CD4-positive, alpha-beta T cell (primary cell): Measurements from ENCODE around the gene MRGPRX4. TPM values are rescaled to one million over a fixed set of nuclear protein-coding genes. Genes with fewer than 3 reads are reported as not detected.
"Not testable (repeated sequence)": the region's sequence is repeated elsewhere in the genome, so short reads cannot be mapped to it uniquely, and the experiment has no call there.

Experiments used
- ATAC-seq: fragments of 200-7000 bp; cut with Tn5 transposase; one replicate; pipeline ENCODE4 v1.10.0; 2022; ENCODE audit warnings: mild to moderate bottlenecking; ENCODE audit not compliant: poor library complexity
- CTCF ChIA-PET: fragments of 350-600 bp; sonication (Branson Sonifier 250); formaldehyde crosslinking; loops from one replicate; lab custom pipeline; 2021; ENCODE audit warnings: antibody characterized with exemption, inconsistent platforms; lab: Charles Lee
- POLR2A ChIA-PET: fragments of 350-600 bp; sonication (Branson Sonifier 250); formaldehyde crosslinking; loops from one replicate; lab custom pipeline; 2021; ENCODE audit warnings: antibody characterized with exemption, inconsistent platforms; lab: Charles Lee
- DNase-seq, 14 experiments: peaks; one replicate each; pipeline ENCODE4 v3.0.0-alpha.2; 2013 to 2020; ENCODE audit warnings: mixed read lengths in 2 of 14
- H3K27ac ChIP-seq, 2 donors: one replicate each; pipeline versions ENCODE4 v1.5.1 to v1.7.0; 2013; ENCODE audit warnings: low read length in 2 of 2, low read depth in 1 of 2, mild to moderate bottlenecking in 1 of 2
- H3K27me3 ChIP-seq, 2 experiments: 1 replicate in 1 of 2; 2 replicates in 1 of 2; pipeline versions ENCODE4 v1.6.1 to v1.7.0; 2013; ENCODE audit warnings: low read length in 2 of 2, control low read depth in 1 of 2, mild to moderate bottlenecking in 1 of 2, moderate library complexity in 1 of 2; ENCODE audit not compliant: insufficient read depth in 2 of 2, control insufficient read depth in 1 of 2
- H3K36me3 ChIP-seq: one replicate; pipeline ENCODE4 v1.6.1; 2013; ENCODE audit warnings: low read length, control low read depth; ENCODE audit not compliant: insufficient read depth
- H3K4me1 ChIP-seq: one replicate; pipeline ENCODE4 v1.6.1; 2013; ENCODE audit warnings: low read length, control low read depth; ENCODE audit not compliant: insufficient read depth
- H3K4me3 ChIP-seq: one replicate; pipeline ENCODE4 v1.5.1; 2013; ENCODE audit warnings: mild to moderate bottlenecking, low read length, moderate library complexity
- H3K9me3 ChIP-seq, 2 experiments: 1 replicate in 1 of 2; 2 replicates in 1 of 2; pipeline versions ENCODE4 v1.6.1 to v1.7.0; 2013; ENCODE audit warnings: low read length in 2 of 2, mild to moderate bottlenecking in 2 of 2, control low read depth in 1 of 2, moderate library complexity in 1 of 2; ENCODE audit not compliant: control insufficient read depth in 1 of 2, insufficient read depth in 1 of 2
- H3K27ac Mint-ChIP-seq: one replicate; pipeline ENCODE4 v1.8.0; 2020; ENCODE audit warnings: mixed read lengths
- H3K27me3 Mint-ChIP-seq: one replicate; pipeline ENCODE4 v1.8.0; 2021; ENCODE audit warnings: mixed read lengths
- H3K36me3 Mint-ChIP-seq: one replicate; pipeline ENCODE4 v1.8.0; 2021; ENCODE audit warnings: low read depth, mixed read lengths
- H3K4me1 Mint-ChIP-seq: one replicate; pipeline ENCODE4 v1.8.0; 2021; ENCODE audit warnings: low read depth, mixed read lengths
- H3K4me3 Mint-ChIP-seq: one replicate; pipeline ENCODE4 v1.8.0; 2020; ENCODE audit warnings: mild to moderate bottlenecking, mixed read lengths
- H3K9me3 Mint-ChIP-seq: one replicate; pipeline ENCODE4 v1.8.0; 2020; ENCODE audit warnings: mixed read lengths
- intact Hi-C, 2 experiments: fragments of 100-400 bp; cut with DNase I in 1 of 2; cut with micrococcal nuclease in 1 of 2; formaldehyde crosslinking; loops; one replicate each; pipeline versions ENCODE4 v1.15.1 to v1.9.0; 2023 to 2025; cut with DNase I, micrococcal nuclease
- polyA plus RNA-seq, 2 donors: library from polyadenylated mRNA; unstranded; fragments of 120-200 nt; gene quantifications; one replicate each; pipeline ENCODE4 v1.2.1, GENCODE V29; 2013
- total RNA-seq, 174 experiments: library from RNA in 2 of 174; stranded (reverse) in 2 of 174; gene quantifications; one replicate each; pipeline ENCODE4 v1.2.3 and lab custom pipeline; 2021 to 2026
- TF ChIP-seq, protein P1 (sequence below): fragments of 200-600 bp; IDR thresholded peaks from one replicate; pipeline ENCODE4 v1.8.0; 2022; ENCODE audit warnings: antibody characterized with exemption, mild to moderate bottlenecking

MRGPRX4 gene
- total RNA-seq (not detected), total RNA-seq (lab: John Stamatoyannopoulos, UW) (0 to 0.07 (median 0) reads per million in 172 experiments)
- polyA plus RNA-seq (2013, experiment 1 of 2) = not detected
- not detected for polyA plus RNA-seq (2013, experiment 2 of 2)

DNA sequence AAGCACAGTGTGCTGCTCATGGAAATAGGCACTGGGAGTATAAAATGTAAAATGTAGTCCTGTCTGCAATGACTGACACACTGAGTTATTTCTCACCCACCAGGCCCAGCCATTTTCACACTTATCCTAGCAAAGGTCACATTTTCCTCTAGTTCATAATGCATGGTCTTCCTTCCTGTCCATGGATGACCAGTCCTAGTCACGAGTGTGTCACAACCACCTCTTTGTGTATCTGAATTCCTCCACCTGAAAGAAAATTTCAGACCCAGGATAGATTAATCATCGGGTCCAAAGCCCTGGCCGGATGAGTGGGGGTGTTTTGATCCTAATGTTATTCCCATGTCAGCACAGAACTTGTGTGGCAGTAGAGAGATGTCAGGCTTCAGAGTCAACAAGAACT, at the start of gene MRGPRX4:
Gene MRGPRX4 (plus strand): TSS at position 172 of the 400 bp plus-strand sequence. CDS start 420 bp downstream, outside the sequence.
- H3K4me3 ChIP-seq = no peak within 1 kb of the TSS
- ChIA-PET CTCF (no interaction called here), POLR2A (no interaction called here)
- TF ChIP-seq, protein P1, sequence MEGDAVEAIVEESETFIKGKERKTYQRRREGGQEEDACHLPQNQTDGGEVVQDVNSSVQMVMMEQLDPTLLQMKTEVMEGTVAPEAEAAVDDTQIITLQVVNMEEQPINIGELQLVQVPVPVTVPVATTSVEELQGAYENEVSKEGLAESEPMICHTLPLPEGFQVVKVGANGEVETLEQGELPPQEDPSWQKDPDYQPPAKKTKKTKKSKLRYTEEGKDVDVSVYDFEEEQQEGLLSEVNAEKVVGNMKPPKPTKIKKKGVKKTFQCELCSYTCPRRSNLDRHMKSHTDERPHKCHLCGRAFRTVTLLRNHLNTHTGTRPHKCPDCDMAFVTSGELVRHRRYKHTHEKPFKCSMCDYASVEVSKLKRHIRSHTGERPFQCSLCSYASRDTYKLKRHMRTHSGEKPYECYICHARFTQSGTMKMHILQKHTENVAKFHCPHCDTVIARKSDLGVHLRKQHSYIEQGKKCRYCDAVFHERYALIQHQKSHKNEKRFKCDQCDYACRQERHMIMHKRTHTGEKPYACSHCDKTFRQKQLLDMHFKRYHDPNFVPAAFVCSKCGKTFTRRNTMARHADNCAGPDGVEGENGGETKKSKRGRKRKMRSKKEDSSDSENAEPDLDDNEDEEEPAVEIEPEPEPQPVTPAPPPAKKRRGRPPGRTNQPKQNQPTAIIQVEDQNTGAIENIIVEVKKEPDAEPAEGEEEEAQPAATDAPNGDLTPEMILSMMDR = no peak
- H3K4me1 Mint-ChIP-seq = no peaks in the 10 kb centered on the region
- intact Hi-C loops = no loop called here
- H3K4me3 Mint-ChIP-seq = no peak within 1 kb of the TSS
- no peaks in the 10 kb centered on the region for H3K4me1 ChIP-seq
- H3K27me3 Mint-ChIP-seq = peaks cover 43% of the 10 kb centered on the region
- H3K27ac ChIP-seq = no peak within 1 kb of the TSS
- H3K27me3 ChIP-seq = peaks cover 3 to 9% of the 10 kb centered on the region in 2 experiments
- H3K9me3 Mint-ChIP-seq = no peaks in the 10 kb centered on the region
- no peaks in the 10 kb centered on the region for H3K36me3 Mint-ChIP-seq
- H3K27ac Mint-ChIP-seq = no peak within 1 kb of the TSS
- ATAC-seq (no peak), DNase-seq (no peak)
- H3K36me3 ChIP-seq = no peaks in the 10 kb centered on the region
- H3K9me3 ChIP-seq = no peaks in the 10 kb centered on the region

DNA sequence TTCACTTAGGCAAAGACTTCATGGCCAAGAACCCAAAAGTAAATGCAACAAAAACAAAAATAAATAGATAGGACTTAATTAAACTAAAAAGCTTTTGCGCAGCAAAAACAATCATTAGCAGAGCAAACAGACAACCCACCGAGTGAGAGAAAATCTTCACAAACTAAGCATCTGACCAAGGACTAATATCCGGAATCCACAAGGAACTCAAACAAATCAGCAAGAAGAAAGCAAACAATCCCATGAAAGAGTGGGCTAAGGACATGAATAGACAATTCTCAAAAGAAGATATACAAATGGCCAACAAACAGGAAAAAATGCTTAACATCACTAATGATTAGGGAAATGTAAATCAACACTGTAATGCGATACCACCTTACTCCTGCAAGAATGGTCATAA, 41.5 kb upstream of the MRGPRX4 start:
- H3K27ac Mint-ChIP-seq, H3K4me3 Mint-ChIP-seq, H3K9me3 Mint-ChIP-seq, ATAC-seq, intact Hi-C loops, CTCF ChIA-PET, H3K27me3 ChIP-seq, H3K4me1 ChIP-seq, H3K4me3 ChIP-seq, DNase-seq, POLR2A ChIA-PET, H3K27ac ChIP-seq, H3K36me3 Mint-ChIP-seq, H3K36me3 ChIP-seq, H3K4me1 Mint-ChIP-seq, H3K9me3 ChIP-seq: not testable (repeated sequence)
- peaks cover 84% of the 10 kb centered on the region for H3K27me3 Mint-ChIP-seq

DNA sequence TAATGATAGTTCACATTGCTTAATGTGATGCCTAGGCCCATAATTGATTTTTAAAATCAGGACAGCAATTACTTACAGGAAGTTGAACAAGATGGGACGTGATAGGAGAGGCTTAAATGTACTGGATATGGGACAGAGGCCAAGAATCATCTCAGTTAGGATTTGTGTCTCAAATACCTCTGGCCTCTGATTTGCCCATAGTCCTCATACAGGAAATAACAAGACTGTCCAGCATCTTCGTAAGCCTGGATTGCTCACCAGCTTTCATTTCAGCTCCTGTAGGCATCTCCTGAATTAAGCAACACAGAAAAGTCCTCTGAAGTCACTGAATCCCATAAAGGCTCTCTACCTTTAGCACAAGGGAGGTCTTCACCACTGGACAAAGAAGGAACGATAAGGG, 40.3 kb upstream of the MRGPRX4 start, which contains the start of gene MRGPRX3:
Gene MRGPRX3 (plus strand): TSS at position 231 of the 400 bp plus-strand sequence. CDS start 4,632 bp downstream, outside the sequence.
- ATAC-seq = no peak
- ChIA-PET CTCF (no interaction called here), POLR2A (no interaction called here)
- no peaks in the 10 kb centered on the region for H3K36me3 ChIP-seq
- intact Hi-C loops = no loop called here
- no peak within 1 kb of the TSS for H3K27ac Mint-ChIP-seq
- peaks cover 4 to 8% of the 10 kb centered on the region in 2 experiments for H3K27me3 ChIP-seq
- no peaks in the 10 kb centered on the region for H3K4me1 Mint-ChIP-seq
- no peak within 1 kb of the TSS for H3K27ac ChIP-seq
- TF ChIP-seq, protein P1 = no peak
- H3K27me3 Mint-ChIP-seq = peaks cover 80% of the 10 kb centered on the region
- peaks cover 0 to 3% of the 10 kb centered on the region in 2 experiments for H3K9me3 ChIP-seq
- H3K9me3 Mint-ChIP-seq = no peaks in the 10 kb centered on the region
- H3K4me3 Mint-ChIP-seq = no peak within 1 kb of the TSS
- no peaks in the 10 kb centered on the region for H3K4me1 ChIP-seq
- DNase-seq = no peak
- no peak within 1 kb of the TSS for H3K4me3 ChIP-seq
- no peaks in the 10 kb centered on the region for H3K36me3 Mint-ChIP-seq

DNA sequence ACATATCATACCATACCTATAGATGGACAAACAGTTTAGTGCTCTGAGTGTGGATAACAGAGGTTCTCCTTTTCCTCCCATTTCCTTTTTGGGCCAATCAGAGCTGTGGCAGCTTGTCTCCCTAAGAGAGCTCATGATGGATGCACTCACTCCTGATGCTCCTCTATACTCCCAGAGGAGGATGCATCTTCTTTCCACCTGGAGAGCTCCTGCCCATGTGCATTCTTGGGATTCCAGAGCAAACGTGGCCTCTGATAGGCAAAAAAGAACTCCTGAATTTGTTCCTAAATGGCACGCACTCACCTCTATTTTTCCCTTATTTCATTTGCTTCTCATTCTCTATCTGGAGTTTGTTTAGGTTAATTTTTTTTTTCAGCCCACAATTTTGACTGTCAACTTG, 37.3 kb upstream of the MRGPRX4 start:
- Mint-ChIP-seq H3K36me3 (no peaks in the 10 kb centered on the region), H3K27ac (no peak overlapping the region), H3K4me1 (no peaks in the 10 kb centered on the region), H3K9me3 (no peaks in the 10 kb centered on the region), H3K4me3 (no peak overlapping the region), H3K27me3 (peaks cover 66% of the 10 kb centered on the region)
- ATAC-seq (no peak), DNase-seq (no peak)
- no peaks in the 10 kb centered on the region for H3K36me3 ChIP-seq
- TF ChIP-seq, protein P1 = no peak
- H3K9me3 ChIP-seq = peaks cover 0 to 4% of the 10 kb centered on the region in 2 experiments
- intact Hi-C loops = no loop called here
- H3K4me1 ChIP-seq = no peaks in the 10 kb centered on the region
- H3K27me3 ChIP-seq = peaks cover 4 to 8% of the 10 kb centered on the region in 2 experiments
- no peak overlapping the region for H3K27ac ChIP-seq
- POLR2A ChIA-PET = no interaction called here
- H3K4me3 ChIP-seq = no peak overlapping the region
- CTCF ChIA-PET = no interaction called here
